Vagina (tissue), 2 donors: Measurements from ENCODE around the gene AACS. TPM values are rescaled to one million over a fixed set of nuclear protein-coding genes. Genes with fewer than 3 reads are reported as not detected.

ENCODE experiments used
- DNase-seq, 2 donors: peaks; one replicate each; pipeline ENCODE4 v3.0.0-alpha.2; 2017; ENCODE audit errors: extremely low spot score in 2 of 2
- H3K27ac ChIP-seq: fragments of 200-600 bp; sonication (generic); one replicate; pipeline ENCODE4 v1.5.1; 2019
- H3K27me3 ChIP-seq: fragments of 200-600 bp; sonication (generic); one replicate; pipeline ENCODE4 v1.5.1; 2019
- H3K36me3 ChIP-seq, 2 donors: fragments of 200-600 bp; sonication (generic); one replicate each; pipeline ENCODE4 v1.5.1; 2017 to 2019
- H3K4me1 ChIP-seq: fragments of 200-600 bp; sonication (generic); one replicate; pipeline ENCODE4 v1.5.1; 2019
- H3K4me3 ChIP-seq, 2 donors: fragments of 200-600 bp; sonication (generic); 1 replicate in 1 of 2; 2 replicates in 1 of 2; pipeline ENCODE4 v1.5.1; 2016 to 2019
- H3K9me3 ChIP-seq: fragments of 200-600 bp; sonication (generic); one replicate; pipeline ENCODE4 v1.5.1; 2019
- POLR2A ChIP-seq, 2 donors: fragments of 450-650 bp; IDR thresholded peaks; one replicate each; pipeline ENCODE4 v1.6.1; 2017; ENCODE audit warnings: antibody characterized with exemption in 2 of 2, mild to moderate bottlenecking in 2 of 2, moderate library complexity in 2 of 2
- POLR2AphosphoS5 ChIP-seq, 2 donors: sonication (generic); formaldehyde crosslinking; IDR thresholded peaks; one replicate each; pipeline ENCODE4 v1.9.0; 2017; ENCODE audit warnings: antibody characterized with exemption in 2 of 2, mild to moderate bottlenecking in 2 of 2, low read depth in 1 of 2; ENCODE audit not compliant: insufficient read depth in 1 of 2
- intact Hi-C: fragments of 100-400 bp; cut with DNase I; formaldehyde crosslinking; loops from one replicate; pipeline ENCODE4 v1.15.1; 2023
- total RNA-seq: library from RNA; depleted of rRNA; stranded (reverse); fragments of >200 nt; gene quantifications from one replicate; pipeline ENCODE4 v1.2.3, GENCODE V29; 2016
- TF ChIP-seq, protein P1 (sequence below), 3 experiments: fragments of 450-650 bp in 2 of 3; fragments of 200-600 bp in 1 of 3; sonication (generic) in 1 of 3; IDR thresholded peaks; one replicate each; pipeline ENCODE4 v1.5.1; 2017 to 2019; ENCODE audit warnings: antibody characterized with exemption in 3 of 3, mild to moderate bottlenecking in 2 of 3, moderate library complexity in 2 of 3

The AACS gene
- total RNA-seq, 1 donor from 2014 or later = 22.3 TPM

DNA sequence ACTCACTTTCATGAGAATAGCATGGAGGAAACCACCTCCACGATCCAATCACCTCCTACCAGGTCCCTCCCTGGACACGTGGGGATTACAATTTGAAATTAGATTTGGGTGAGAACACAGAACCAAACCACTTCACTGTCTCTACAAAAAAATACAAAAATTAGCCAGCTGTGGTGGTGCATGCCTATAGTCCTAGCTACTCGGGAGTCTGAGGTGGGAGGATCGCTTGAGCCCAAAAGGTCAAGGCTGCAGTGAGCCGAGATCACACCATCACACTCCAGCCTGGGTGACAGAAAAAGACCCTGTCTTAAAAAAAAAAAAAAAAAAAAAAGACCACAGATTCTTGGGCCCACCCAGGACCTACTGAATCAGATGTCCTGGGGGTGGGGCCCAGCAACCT lies 43.5 kb upstream of the AACS start:
- H3K9me3 ChIP-seq = no peaks in the 10 kb centered on the region
- TF ChIP-seq, protein P1, sequence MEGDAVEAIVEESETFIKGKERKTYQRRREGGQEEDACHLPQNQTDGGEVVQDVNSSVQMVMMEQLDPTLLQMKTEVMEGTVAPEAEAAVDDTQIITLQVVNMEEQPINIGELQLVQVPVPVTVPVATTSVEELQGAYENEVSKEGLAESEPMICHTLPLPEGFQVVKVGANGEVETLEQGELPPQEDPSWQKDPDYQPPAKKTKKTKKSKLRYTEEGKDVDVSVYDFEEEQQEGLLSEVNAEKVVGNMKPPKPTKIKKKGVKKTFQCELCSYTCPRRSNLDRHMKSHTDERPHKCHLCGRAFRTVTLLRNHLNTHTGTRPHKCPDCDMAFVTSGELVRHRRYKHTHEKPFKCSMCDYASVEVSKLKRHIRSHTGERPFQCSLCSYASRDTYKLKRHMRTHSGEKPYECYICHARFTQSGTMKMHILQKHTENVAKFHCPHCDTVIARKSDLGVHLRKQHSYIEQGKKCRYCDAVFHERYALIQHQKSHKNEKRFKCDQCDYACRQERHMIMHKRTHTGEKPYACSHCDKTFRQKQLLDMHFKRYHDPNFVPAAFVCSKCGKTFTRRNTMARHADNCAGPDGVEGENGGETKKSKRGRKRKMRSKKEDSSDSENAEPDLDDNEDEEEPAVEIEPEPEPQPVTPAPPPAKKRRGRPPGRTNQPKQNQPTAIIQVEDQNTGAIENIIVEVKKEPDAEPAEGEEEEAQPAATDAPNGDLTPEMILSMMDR (IDR thresholded peaks at IDR 0.05) = no peak
- TF ChIP-seq POLR2AphosphoS5 (IDR thresholded peaks at IDR 0.05; ENCODE audit: insufficient read depth in 1 of 2, low read depth in 1 of 2) (no peak), POLR2A (IDR thresholded peaks at IDR 0.05) (no peak)
- H3K4me1 ChIP-seq = no peaks in the 10 kb centered on the region
- no peak for DNase-seq
- H3K4me3 ChIP-seq = no peak overlapping the region
- no peak overlapping the region for H3K27ac ChIP-seq
- no peaks in the 10 kb centered on the region for H3K36me3 ChIP-seq
- no peaks in the 10 kb centered on the region for H3K27me3 ChIP-seq
- intact Hi-C loops = no loop called here

DNA sequence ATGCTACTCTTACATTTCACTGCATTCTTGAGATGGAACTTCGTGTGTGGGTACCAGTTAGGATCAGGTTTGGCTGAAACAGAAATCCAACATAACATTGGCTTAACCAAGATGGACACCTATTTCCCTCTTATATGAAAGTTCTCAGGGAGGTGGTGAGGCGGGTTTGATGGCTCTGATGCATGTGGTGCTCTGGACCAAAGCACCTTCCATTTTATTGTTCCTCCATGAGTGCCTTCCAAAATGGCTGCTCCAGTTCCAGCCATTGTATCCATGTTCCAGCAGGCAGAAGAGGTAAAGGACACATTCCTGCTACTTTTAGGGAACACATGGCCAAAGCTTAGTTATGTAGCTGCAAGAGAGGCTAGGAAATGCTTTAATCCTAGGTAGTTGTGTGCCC lies 42.2 kb upstream of the AACS start:
- Histone ChIP-seq H3K36me3 (no peaks in the 10 kb centered on the region), H3K4me1 (no peaks in the 10 kb centered on the region), H3K4me3 (no peak overlapping the region), H3K9me3 (no peaks in the 10 kb centered on the region), H3K27me3 (no peaks in the 10 kb centered on the region), H3K27ac (no peak overlapping the region)
- no peak for DNase-seq
- intact Hi-C loops = no loop called here
- TF ChIP-seq POLR2AphosphoS5 (IDR thresholded peaks at IDR 0.05; ENCODE audit: insufficient read depth in 1 of 2, low read depth in 1 of 2) (no peak), POLR2A (IDR thresholded peaks at IDR 0.05) (no peak)
- TF ChIP-seq, protein P1 (IDR thresholded peaks at IDR 0.05) = no peak

DNA sequence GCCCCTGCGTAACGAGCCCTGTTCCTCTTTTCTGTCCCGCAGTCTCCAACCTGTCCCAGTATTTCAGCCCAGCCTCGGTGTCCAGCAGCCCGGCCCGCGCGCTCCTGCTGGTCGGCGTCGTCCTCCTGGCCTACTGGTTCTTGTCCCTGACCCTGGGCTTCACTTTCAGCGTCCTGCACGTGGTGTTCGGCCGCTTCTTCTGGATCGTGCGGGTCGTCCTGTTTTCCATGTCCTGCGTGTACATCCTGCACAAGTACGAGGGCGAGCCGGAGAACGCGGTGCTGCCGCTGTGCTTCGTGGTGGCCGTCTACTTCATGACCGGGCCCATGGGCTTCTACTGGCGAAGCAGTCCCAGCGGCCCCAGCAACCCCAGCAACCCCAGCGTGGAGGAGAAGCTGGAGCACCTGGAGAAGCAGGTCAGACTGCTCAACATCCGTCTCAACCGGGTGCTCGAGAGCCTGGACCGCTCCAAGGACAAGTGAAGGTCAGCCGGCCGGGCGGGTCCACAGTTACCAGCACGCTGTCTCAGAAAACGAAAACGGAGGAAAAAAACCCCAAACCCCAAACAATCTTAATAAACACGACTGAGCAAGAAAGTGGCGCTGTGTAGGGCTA lies 40.2 kb upstream of the AACS start:
- Histone ChIP-seq H3K36me3 (no peaks in the 10 kb centered on the region), H3K27ac (no peak overlapping the region), H3K9me3 (no peaks in the 10 kb centered on the region), H3K4me1 (no peaks in the 10 kb centered on the region), H3K4me3 (no peak overlapping the region), H3K27me3 (no peaks in the 10 kb centered on the region)
- no peak for DNase-seq
- intact Hi-C loops = no loop called here
- TF ChIP-seq POLR2A (IDR thresholded peaks at IDR 0.05) (no peak), POLR2AphosphoS5 (IDR thresholded peaks at IDR 0.05; ENCODE audit: insufficient read depth in 1 of 2, low read depth in 1 of 2) (no peak)
- TF ChIP-seq, protein P1 (IDR thresholded peaks at IDR 0.05) = no peak

- TF ChIP-seq, protein P1 (IDR thresholded peaks at IDR 0.05) = no peak
- TF ChIP-seq POLR2AphosphoS5 (IDR thresholded peaks at IDR 0.05; ENCODE audit: insufficient read depth in 1 of 2, low read depth in 1 of 2) (no peak), POLR2A (IDR thresholded peaks at IDR 0.05) (no peak)
- Histone ChIP-seq H3K4me3 (no peak overlapping the region), H3K27ac (no peak overlapping the region), H3K36me3 (no peaks in the 10 kb centered on the region), H3K4me1 (no peaks in the 10 kb centered on the region), H3K9me3 (no peaks in the 10 kb centered on the region), H3K27me3 (no peaks in the 10 kb centered on the region)
- DNase-seq = no peak
- intact Hi-C loops = no loop called here
Measured at GRCh38 chr12:125025606-125026235, 39.5 kb upstream of the AACS start.

GRCh38 chr12:125028106-125028505 lies 37.1 kb upstream of the AACS start:
- Histone ChIP-seq H3K4me1 (no peaks in the 10 kb centered on the region), H3K27ac (no peak overlapping the region), H3K4me3 (no peak overlapping the region), H3K36me3 (no peaks in the 10 kb centered on the region), H3K9me3 (no peaks in the 10 kb centered on the region), H3K27me3 (no peaks in the 10 kb centered on the region)
- TF ChIP-seq, protein P1 (IDR thresholded peaks at IDR 0.05) = no peak
- TF ChIP-seq POLR2AphosphoS5 (IDR thresholded peaks at IDR 0.05; ENCODE audit: insufficient read depth in 1 of 2, low read depth in 1 of 2) (no peak), POLR2A (IDR thresholded peaks at IDR 0.05) (no peak)
- no peak for DNase-seq
- intact Hi-C loops = no loop called here
